ENCODE measurements around the gene AMER3. TPM values are rescaled to one million over a fixed set of nuclear protein-coding genes. Genes with fewer than 3 reads are reported as not detected.

Gene AMER3
- total RNA-seq, 1 donor from 2014 or later: 1.4 TPM

- Mint-ChIP-seq H3K27ac (ENCODE audit: unreplicated experiment) (no peak overlapping the region), H3K9me3 (no peaks in the 10 kb centered on the region), H3K4me3 (peak overlapping the region; percentile 70), H3K27me3 (ENCODE audit: low read depth) (peaks cover 5% of the 10 kb centered on the region), H3K36me3 (ENCODE audit: low read depth) (no peaks in the 10 kb centered on the region), H3K4me1 (peaks cover 26% of the 10 kb centered on the region)
- DNase-seq (ENCODE audit: low read depth, low spot score): peak; percentile 98
- TF ChIP-seq, protein P1, sequence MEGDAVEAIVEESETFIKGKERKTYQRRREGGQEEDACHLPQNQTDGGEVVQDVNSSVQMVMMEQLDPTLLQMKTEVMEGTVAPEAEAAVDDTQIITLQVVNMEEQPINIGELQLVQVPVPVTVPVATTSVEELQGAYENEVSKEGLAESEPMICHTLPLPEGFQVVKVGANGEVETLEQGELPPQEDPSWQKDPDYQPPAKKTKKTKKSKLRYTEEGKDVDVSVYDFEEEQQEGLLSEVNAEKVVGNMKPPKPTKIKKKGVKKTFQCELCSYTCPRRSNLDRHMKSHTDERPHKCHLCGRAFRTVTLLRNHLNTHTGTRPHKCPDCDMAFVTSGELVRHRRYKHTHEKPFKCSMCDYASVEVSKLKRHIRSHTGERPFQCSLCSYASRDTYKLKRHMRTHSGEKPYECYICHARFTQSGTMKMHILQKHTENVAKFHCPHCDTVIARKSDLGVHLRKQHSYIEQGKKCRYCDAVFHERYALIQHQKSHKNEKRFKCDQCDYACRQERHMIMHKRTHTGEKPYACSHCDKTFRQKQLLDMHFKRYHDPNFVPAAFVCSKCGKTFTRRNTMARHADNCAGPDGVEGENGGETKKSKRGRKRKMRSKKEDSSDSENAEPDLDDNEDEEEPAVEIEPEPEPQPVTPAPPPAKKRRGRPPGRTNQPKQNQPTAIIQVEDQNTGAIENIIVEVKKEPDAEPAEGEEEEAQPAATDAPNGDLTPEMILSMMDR (conservative IDR thresholded peaks at IDR 0.05): peak; percentile 78
Observed at GRCh38 chr2:130797493-130798435, 42.4 kb downstream of the AMER3 start.

DNA sequence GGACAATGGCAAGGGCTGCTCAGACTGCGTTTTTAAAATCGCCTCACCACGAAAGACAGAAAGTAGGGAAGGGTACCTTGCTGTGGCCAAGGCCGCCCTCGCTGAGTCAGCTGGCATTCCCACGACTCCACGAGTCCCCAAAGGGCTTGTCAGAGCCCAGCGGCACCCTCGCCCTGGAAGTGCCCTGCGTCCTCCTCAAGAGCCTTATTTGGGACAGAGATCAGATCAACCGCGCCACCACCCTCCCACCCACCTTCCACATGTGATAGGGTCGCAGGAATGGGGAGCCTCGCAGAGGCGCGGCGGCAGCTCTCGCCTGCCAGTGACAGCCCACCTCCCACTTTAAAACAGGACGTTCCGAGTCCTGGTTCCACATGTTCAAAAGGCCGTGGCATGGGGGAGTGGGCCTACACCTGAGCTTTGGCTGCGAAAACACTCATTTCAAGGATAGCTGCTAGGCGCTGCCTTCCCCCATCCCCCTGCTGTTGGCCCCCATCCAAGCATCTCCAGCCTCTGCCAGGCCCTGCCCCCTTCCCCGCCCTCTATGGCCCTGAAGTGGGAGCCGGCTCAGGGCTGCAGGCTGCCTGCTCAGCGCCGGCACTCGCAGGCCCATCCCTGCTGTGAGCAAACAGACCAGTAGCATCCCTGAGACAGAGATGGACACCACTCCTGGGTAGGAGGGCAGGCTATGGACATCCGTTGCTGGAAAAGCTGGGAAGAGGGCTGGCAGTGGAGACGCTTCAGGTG, 43.3 kb downstream of the AMER3 start:
- Mint-ChIP-seq H3K36me3 (ENCODE audit: low read depth) (no peaks in the 10 kb centered on the region), H3K27me3 (ENCODE audit: low read depth) (peaks cover 2% of the 10 kb centered on the region), H3K4me3 (peak overlapping the region; percentile 70), H3K4me1 (peaks cover 26% of the 10 kb centered on the region), H3K9me3 (no peaks in the 10 kb centered on the region), H3K27ac (ENCODE audit: unreplicated experiment) (no peak overlapping the region)
- TF ChIP-seq, protein P1 (conservative IDR thresholded peaks at IDR 0.05): no peak
- peak; percentile 16 for DNase-seq (ENCODE audit: low read depth, low spot score)

- DNase-seq (ENCODE audit: low read depth, low spot score): no peak
- Mint-ChIP-seq H3K4me1 (peaks cover 26% of the 10 kb centered on the region), H3K27me3 (ENCODE audit: low read depth) (peaks cover 2% of the 10 kb centered on the region), H3K27ac (ENCODE audit: unreplicated experiment) (no peak overlapping the region), H3K36me3 (ENCODE audit: low read depth) (no peaks in the 10 kb centered on the region), H3K9me3 (no peaks in the 10 kb centered on the region), H3K4me3 (no peak overlapping the region)
- TF ChIP-seq, protein P1 (conservative IDR thresholded peaks at IDR 0.05): no peak
Observed at GRCh38 chr2:130799295-130799694, 44.0 kb downstream of the AMER3 start.

DNA sequence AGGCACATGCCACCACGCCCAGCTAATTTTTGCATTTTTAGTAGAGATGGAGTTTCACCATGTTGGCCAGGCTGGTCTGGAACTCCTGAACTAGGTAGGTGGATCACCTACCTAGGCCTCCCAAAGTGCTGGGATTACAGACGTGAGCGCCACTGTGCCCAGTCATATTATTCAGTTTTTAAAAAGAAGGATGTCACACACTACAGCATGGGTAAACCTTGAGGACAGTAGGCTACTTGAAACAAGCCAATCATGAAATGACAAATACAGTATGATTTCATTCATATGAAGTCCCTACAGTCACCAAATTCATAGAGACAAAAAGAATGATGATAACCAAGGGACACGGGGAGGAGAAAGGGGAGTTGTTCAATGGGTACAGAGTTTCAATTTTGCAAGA, 50.3 kb downstream of the AMER3 start:
- TF ChIP-seq, protein P1 (conservative IDR thresholded peaks at IDR 0.05): no peak
- Mint-ChIP-seq H3K4me3 (no peak overlapping the region), H3K9me3 (no peaks in the 10 kb centered on the region), H3K4me1 (peaks cover 8% of the 10 kb centered on the region), H3K27ac (ENCODE audit: unreplicated experiment) (no peak overlapping the region), H3K36me3 (ENCODE audit: low read depth) (no peaks in the 10 kb centered on the region), H3K27me3 (ENCODE audit: low read depth) (no peaks in the 10 kb centered on the region)
- DNase-seq (ENCODE audit: low read depth, low spot score): no peak

DNA sequence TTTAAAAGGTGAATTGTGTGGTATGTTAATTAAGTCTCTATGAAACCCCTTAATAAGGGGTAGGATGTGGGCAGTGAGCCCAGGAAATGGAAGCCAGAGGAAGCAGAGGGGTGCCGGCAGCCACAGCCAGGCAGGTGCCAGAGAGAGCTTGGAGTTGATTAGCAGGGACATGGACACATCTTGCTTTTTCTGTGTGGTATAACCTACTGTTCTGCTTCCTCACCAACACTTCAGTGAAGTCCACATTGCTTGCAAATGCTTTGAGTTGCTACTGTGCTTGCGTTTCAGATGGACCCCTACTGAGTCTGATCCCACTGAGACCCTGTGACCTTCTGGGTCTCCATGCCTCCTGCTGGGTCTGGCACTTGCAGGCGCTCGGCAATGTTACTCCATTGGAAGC, 51.0 kb downstream of the AMER3 start:
- Mint-ChIP-seq H3K27ac (ENCODE audit: unreplicated experiment) (no peak overlapping the region), H3K9me3 (no peaks in the 10 kb centered on the region), H3K4me1 (peaks cover under 1% of the 10 kb centered on the region), H3K4me3 (no peak overlapping the region), H3K27me3 (ENCODE audit: low read depth) (no peaks in the 10 kb centered on the region), H3K36me3 (ENCODE audit: low read depth) (no peaks in the 10 kb centered on the region)
- DNase-seq (ENCODE audit: low read depth, low spot score): no peak
- TF ChIP-seq, protein P1 (conservative IDR thresholded peaks at IDR 0.05): no peak
